GM12878 (cell line): Measurements from ENCODE around the gene CD2BP2. TPM values are rescaled to one million over a fixed set of nuclear protein-coding genes. Genes with fewer than 3 reads are reported as not detected.

Experiments used
- ATAC-seq: fragments of 200-7000 bp; cut with Tn5 transposase; 3 replicates; pipeline ENCODE4 v1.9.1; 2020; ENCODE audit warnings: mild to moderate bottlenecking, moderate library complexity
- BruUV-seq: library from RNA; stranded (reverse); fragments of 400-500 nt; replicated peaks from 2 replicates; lab custom pipeline; 2021; lab: Mats Ljungman, UMichigan
- CTCF ChIA-PET: fragments of 300-600 bp; sonication (Branson Sonifier 250); formaldehyde crosslinking; extraction: SDS; loops from one replicate; lab custom pipeline; 2021; ENCODE audit warnings: inconsistent platforms; lab: Yijun Ruan, JAX
- POLR2A ChIA-PET: fragments of 350-600 bp; formaldehyde crosslinking; extraction: SDS; loops from one replicate; lab custom pipeline; 2021; ENCODE audit warnings: inconsistent platforms; lab: Charles Lee
- RAD21 ChIA-PET: fragments of 300-600 bp; sonication (Branson Sonifier 250); formaldehyde crosslinking; loops from one replicate; lab custom pipeline; 2023; ENCODE audit warnings: antibody characterized with exemption; ENCODE audit not compliant: unreplicated experiment; lab: Charles Lee
- SMC1A ChIA-PET: fragments of 300-600 bp; sonication (Branson Sonifier 250); formaldehyde crosslinking; loops from one replicate; lab custom pipeline; 2023; ENCODE audit not compliant: unreplicated experiment, uncharacterized antibody; lab: Charles Lee
- DNase-seq: peaks from one replicate; pipeline ENCODE4 v3.0.0-alpha.2; 2011; ENCODE audit warnings: low read depth, low spot score
- FAIRE-seq: peaks from 3 replicates; lab custom pipeline; 2011; peaks lifted over from hg19 to GRCh38; lab: Jason Lieb, UNC
- H2AFZ ChIP-seq: 2 replicates; pipeline ENCODE4 v1.6.0; 2011; ENCODE audit warnings: low read depth, low read length, control low read depth; ENCODE audit not compliant: control insufficient read depth
- H3K27ac ChIP-seq: 2 replicates; pipeline ENCODE4 v1.5.1; 2011; ENCODE audit warnings: control low read depth; ENCODE audit not compliant: control insufficient read depth, insufficient read depth
- H3K27me3 ChIP-seq, 2 experiments: replicated peaks in 1 of 2; 2 replicates each; pipeline versions ENCODE4 v1.6.0 to v1.6.1; 2011; ENCODE audit warnings: low read length in 1 of 2; ENCODE audit not compliant: control insufficient read depth in 2 of 2, insufficient read depth in 2 of 2
- H3K36me3 ChIP-seq, 2 experiments: 2 replicates each; pipeline ENCODE4 v1.5.1; 2011; ENCODE audit warnings: low read length in 1 of 2; ENCODE audit not compliant: control insufficient read depth in 2 of 2, insufficient read depth in 2 of 2
- H3K4me1 ChIP-seq: 2 replicates; pipeline ENCODE4 v1.6.1; 2011; ENCODE audit warnings: mild to moderate bottlenecking, low read length, moderate library complexity, mixed read lengths; ENCODE audit not compliant: control insufficient read depth, insufficient read depth
- H3K4me2 ChIP-seq: 2 replicates; pipeline ENCODE4 v1.6.0; 2011; ENCODE audit warnings: control low read depth; ENCODE audit not compliant: control insufficient read depth, insufficient read depth
- H3K4me3 ChIP-seq: fragments of 200-600 bp; sonication (generic); 2 replicates; pipeline ENCODE4 v1.5.1; 2016
- H3K79me2 ChIP-seq: 2 replicates; pipeline ENCODE4 v1.6.0; 2011; ENCODE audit warnings: low read length; ENCODE audit not compliant: control insufficient read depth, insufficient read depth
- H3K9ac ChIP-seq: 2 replicates; pipeline ENCODE4 v1.8.0; 2011; ENCODE audit warnings: low read length, control low read depth, mixed read lengths; ENCODE audit not compliant: control insufficient read depth, insufficient read depth
- H3K9me3 ChIP-seq: replicated peaks from 3 replicates; pipeline ENCODE4 v1.5.1; 2011; ENCODE audit warnings: mild to moderate bottlenecking, low read length; ENCODE audit not compliant: control insufficient read depth, insufficient read depth
- H4K20me1 ChIP-seq: 2 replicates; pipeline ENCODE4 v1.6.0; 2011; ENCODE audit not compliant: control insufficient read depth, insufficient read depth
- ATF2 ChIP-seq: IDR thresholded peaks from 2 replicates; pipeline ENCODE4 v1.6.1; 2012; ENCODE audit warnings: low read length, inconsistent platforms
- ATF3 ChIP-seq: IDR thresholded peaks from 2 replicates; pipeline ENCODE4 v1.6.1; 2011; ENCODE audit warnings: low read depth, mild to moderate bottlenecking, low read length, moderate library complexity, borderline replicate concordance; ENCODE audit errors: extremely low read depth
- BACH1 ChIP-seq: fragments of 450-650 bp; IDR thresholded peaks from 2 replicates; pipeline ENCODE4 v1.6.1; 2017; ENCODE audit warnings: mild to moderate bottlenecking, borderline replicate concordance
- GABPA ChIP-seq: IDR thresholded peaks from 2 replicates; pipeline ENCODE4 v1.6.1; 2014; ENCODE audit warnings: antibody characterized with exemption, low read depth, mild to moderate bottlenecking, inconsistent platforms
- GATAD2B ChIP-seq: fragments of 450-650 bp; conservative IDR thresholded peaks from 2 replicates; pipeline ENCODE4 v1.6.1; 2017; ENCODE audit warnings: low read depth, mild to moderate bottlenecking, moderate library complexity
- IRF4 ChIP-seq: IDR thresholded peaks from 2 replicates; pipeline ENCODE4 v1.6.1; 2011; ENCODE audit warnings: low read depth, low read length
- NKRF ChIP-seq: fragments of 450-650 bp; conservative IDR thresholded peaks from 2 replicates; pipeline ENCODE4 v1.6.1; 2017; ENCODE audit warnings: mild to moderate bottlenecking, moderate library complexity
- NR2C2 ChIP-seq: IDR thresholded peaks from 2 replicates; pipeline ENCODE4 v1.6.1; 2011; ENCODE audit warnings: borderline replicate concordance, low read depth; ENCODE audit not compliant: control insufficient read depth, insufficient read length
- NR2F1 ChIP-seq: fragments of 450-650 bp; conservative IDR thresholded peaks from 2 replicates; pipeline ENCODE4 v1.6.1; 2017; ENCODE audit warnings: mild to moderate bottlenecking
- TBL1XR1 ChIP-seq: IDR thresholded peaks from 2 replicates; pipeline ENCODE4 v1.6.1; 2012; ENCODE audit warnings: low read depth, low read length, improper control_type of control experiment
- ZZZ3 ChIP-seq: IDR thresholded peaks from 2 replicates; pipeline ENCODE4 v1.6.1; 2011; ENCODE audit warnings: low read depth; ENCODE audit not compliant: control insufficient read depth, insufficient read length
- WGBS: methylation state at CpG from one replicate; pipeline ENCODE4 v1.1.6; 2016; ENCODE audit warnings: low lambda C conversion rate; ENCODE audit not compliant: insufficient replicate concordance, insufficient coverage; ENCODE audit errors: missing lambda C conversion rate; 5-methylcytosine and 5-hydroxymethylcytosine counted together
- in situ Hi-C: fragments of 300-500 bp; cut with MboI; formaldehyde crosslinking; loops from 9 replicates; pipeline ENCODE4 v1.14.3; 2018; ENCODE audit warnings: mixed read lengths
- intact Hi-C: fragments of 100-400 bp; cut with micrococcal nuclease; formaldehyde crosslinking; loops from one replicate; pipeline ENCODE4 v1.14.2; 2022; ENCODE audit not compliant: unreplicated experiment
- polyA plus RNA-seq, 11 experiments: library from polyadenylated mRNA; depleted of rRNA in 4 of 11; unstranded in 6 of 11; stranded (reverse) in 5 of 11; fragments of >200 nt; fragmentation: Nextera tagmentation in 4 of 11; fragmentation: Illumina TruSeq in 1 of 11; extraction: Ambion mirVana in 4 of 11; extraction: Trizol in 1 of 11; gene quantifications; 1 replicate in 1 of 11; 2 replicates in 10 of 11; pipeline versions ENCODE4 v1.2.1 to v1.2.3, GENCODE V29; 2011 to 2016; ENCODE audit warnings: inconsistent platforms in 2 of 11, missing spikeins in 2 of 11, low read depth in 1 of 11
- total RNA-seq, 4 experiments: library from RNA; depleted of rRNA in 3 of 4; stranded (reverse); fragments of >200 nt in 3 of 4; fragmentation: Illumina TruSeq in 1 of 4; extraction: Trizol in 1 of 4; gene quantifications; 2 replicates each; pipeline versions ENCODE4 v1.2.1 to v1.2.3, GENCODE V29; 2013 to 2021
- TF ChIP-seq, protein P1 (sequence below): fragments of 450-650 bp; IDR thresholded peaks from 2 replicates; pipeline ENCODE4 v1.6.1; 2017; ENCODE audit warnings: mild to moderate bottlenecking, moderate library complexity

Gene CD2BP2
- total and polyA plus RNA-seq, 10 of the 15 experiments (the other 5 are each of a cell fraction or from before 2014, with no cell fraction given): 3.3 to 47.9 (median 31.8) TPM

DNA sequence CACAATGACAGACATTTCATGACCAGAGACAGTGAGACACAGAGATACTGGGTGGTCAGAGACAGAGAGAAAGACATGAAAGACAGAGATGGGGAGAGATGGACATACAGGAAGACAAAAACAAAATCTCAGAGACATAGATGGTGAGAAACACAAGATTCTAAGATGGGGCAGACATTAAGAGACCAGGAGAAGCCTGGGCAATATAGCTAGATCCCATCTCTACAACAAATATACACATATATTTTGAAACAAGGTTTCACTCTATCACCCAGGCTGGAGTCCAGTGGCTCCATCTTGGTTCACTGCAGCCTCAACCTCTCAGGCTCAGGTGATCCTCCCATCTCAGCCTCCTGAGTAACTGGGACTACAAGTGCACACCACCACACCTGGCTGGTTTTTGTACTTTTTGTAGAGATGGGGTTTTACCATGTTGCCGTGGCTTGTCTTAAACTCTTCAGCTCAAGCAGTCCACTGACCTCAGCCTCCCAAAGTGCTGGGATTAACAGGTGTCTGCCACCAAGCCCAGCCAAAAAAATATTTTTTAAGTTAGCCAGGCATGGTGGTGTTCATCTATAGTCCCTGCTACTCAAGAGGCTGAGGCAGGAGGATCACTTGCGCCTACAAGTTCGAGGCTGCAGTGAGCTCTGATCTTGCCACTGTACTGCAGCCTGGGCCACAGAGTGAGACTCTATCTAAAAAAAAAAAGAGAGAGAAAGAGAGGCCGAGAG lies 25.1 kb upstream of the CD2BP2 start (continued):
- TF ChIP-seq, protein P1, sequence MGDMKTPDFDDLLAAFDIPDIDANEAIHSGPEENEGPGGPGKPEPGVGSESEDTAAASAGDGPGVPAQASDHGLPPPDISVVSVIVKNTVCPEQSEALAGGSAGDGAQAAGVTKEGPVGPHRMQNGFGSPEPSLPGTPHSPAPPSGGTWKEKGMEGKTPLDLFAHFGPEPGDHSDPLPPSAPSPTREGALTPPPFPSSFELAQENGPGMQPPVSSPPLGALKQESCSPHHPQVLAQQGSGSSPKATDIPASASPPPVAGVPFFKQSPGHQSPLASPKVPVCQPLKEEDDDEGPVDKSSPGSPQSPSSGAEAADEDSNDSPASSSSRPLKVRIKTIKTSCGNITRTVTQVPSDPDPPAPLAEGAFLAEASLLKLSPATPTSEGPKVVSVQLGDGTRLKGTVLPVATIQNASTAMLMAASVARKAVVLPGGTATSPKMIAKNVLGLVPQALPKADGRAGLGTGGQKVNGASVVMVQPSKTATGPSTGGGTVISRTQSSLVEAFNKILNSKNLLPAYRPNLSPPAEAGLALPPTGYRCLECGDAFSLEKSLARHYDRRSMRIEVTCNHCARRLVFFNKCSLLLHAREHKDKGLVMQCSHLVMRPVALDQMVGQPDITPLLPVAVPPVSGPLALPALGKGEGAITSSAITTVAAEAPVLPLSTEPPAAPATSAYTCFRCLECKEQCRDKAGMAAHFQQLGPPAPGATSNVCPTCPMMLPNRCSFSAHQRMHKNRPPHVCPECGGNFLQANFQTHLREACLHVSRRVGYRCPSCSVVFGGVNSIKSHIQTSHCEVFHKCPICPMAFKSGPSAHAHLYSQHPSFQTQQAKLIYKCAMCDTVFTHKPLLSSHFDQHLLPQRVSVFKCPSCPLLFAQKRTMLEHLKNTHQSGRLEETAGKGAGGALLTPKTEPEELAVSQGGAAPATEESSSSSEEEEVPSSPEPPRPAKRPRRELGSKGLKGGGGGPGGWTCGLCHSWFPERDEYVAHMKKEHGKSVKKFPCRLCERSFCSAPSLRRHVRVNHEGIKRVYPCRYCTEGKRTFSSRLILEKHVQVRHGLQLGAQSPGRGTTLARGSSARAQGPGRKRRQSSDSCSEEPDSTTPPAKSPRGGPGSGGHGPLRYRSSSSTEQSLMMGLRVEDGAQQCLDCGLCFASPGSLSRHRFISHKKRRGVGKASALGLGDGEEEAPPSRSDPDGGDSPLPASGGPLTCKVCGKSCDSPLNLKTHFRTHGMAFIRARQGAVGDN: no peak
- TF ChIP-seq ATF2: no peak

DNA sequence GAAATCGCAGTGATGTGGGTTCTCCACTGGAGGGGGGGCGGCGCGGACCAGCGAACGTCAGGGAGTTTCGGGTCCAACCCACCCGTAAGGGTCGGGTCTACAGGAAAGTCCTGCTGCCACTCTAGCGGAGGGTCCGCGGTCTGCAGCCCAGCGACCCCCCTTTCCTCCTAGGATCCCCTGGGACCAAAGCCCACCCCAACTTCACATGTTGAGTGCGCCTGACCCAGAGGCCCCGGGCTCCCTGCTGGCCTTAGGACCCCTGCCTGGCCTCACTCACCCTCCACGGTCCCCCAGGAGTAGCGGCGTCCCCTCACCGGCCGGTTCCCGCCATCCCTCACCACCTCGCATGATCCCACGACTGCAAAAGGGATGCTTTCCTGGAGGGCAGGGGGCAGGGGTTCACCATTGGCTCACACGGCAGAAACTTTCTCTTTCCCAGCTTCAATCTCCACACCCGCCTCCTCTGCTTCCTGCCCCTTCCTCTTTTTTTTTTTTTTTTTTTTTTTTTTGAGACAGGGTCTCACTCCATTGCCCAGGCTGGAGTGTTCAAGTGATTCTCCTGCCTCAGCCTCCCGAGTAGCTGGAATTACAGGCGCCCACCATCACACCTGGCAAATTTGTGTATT lies 24.2 kb upstream of the CD2BP2 start:
- no peaks in the 10 kb centered on the region for H3K9me3 ChIP-seq
- in situ Hi-C loops (no loop called here), intact Hi-C loops (no loop called here)
- H4K20me1 ChIP-seq: no peaks in the 10 kb centered on the region
- no peak for DNase-seq
- H3K4me3 ChIP-seq: peak overlapping the region; percentile 92
- no peak overlapping the region for H2AFZ ChIP-seq
- H3K27ac ChIP-seq: peak overlapping the region; percentile 86
- FAIRE-seq: no peak
- peaks cover 0 to 4% of the 10 kb centered on the region in 2 experiments; a peak in 2 of 4 replicates for H3K36me3 ChIP-seq
- CTCF ChIA-PET: interaction anchor here (0.6 kb wide), 1 partner anchor 68 kb away, joined by 3 read pairs; no protein-coding TSS in a partner anchor
- RAD21 ChIA-PET: no interaction called here
- SMC1A ChIA-PET: interaction anchor here (1.1 to 1.2 kb wide), 2 partner anchors 8 to 93 kb away, joined by 3 read pairs; partner anchors contain the start of gene ITGAL
- H3K27me3 ChIP-seq: no peaks in the 10 kb centered on the region
- no peak for ATAC-seq
- peaks cover 27% of the 10 kb centered on the region for H3K79me2 ChIP-seq
- WGBS: 26% methylated on average over 27 of the region's 27 CpGs
- peak overlapping the region; percentile 92 for H3K4me2 ChIP-seq
- POLR2A ChIA-PET: interaction anchor here (0.6 kb wide), 1 partner anchor 382 kb away, joined by 4 read pairs; no protein-coding TSS in a partner anchor
- no TSS peak for BruUV-seq
- peaks cover 28% of the 10 kb centered on the region for H3K4me1 ChIP-seq
- H3K9ac ChIP-seq: peak overlapping the region; percentile 78
- TF ChIP-seq ATF3: no peak
- TF ChIP-seq NKRF: 0 out of 2 replicates have a peak, but pooled peaks have one; percentile 15
- TF ChIP-seq NR2F1: 0 out of 2 replicates have a peak, but pooled peaks have one; percentile 9
- TF ChIP-seq NR2C2: no peak
- TF ChIP-seq TBL1XR1: no peak
- TF ChIP-seq BACH1: 0 out of 2 replicates have a peak, but pooled peaks have one; percentile 40
- TF ChIP-seq GATAD2B: peak; percentile 34; the same call in 1 of the 2 replicates
- TF ChIP-seq ZZZ3: no peak
- TF ChIP-seq IRF4: no peak
- no peak for TF ChIP-seq GABPA
